GM18498 (cell line): ENCODE results near the gene TCEA3.

Experiments used
- ATAC-seq: cut with Tn5 transposase; IDR thresholded peaks from one replicate; pipeline ENCODE4 v1.9.1; 2021; ENCODE audit warnings: mild to moderate bottlenecking, moderate library complexity; ENCODE audit not compliant: unreplicated experiment

TCEA3 gene

DNA sequence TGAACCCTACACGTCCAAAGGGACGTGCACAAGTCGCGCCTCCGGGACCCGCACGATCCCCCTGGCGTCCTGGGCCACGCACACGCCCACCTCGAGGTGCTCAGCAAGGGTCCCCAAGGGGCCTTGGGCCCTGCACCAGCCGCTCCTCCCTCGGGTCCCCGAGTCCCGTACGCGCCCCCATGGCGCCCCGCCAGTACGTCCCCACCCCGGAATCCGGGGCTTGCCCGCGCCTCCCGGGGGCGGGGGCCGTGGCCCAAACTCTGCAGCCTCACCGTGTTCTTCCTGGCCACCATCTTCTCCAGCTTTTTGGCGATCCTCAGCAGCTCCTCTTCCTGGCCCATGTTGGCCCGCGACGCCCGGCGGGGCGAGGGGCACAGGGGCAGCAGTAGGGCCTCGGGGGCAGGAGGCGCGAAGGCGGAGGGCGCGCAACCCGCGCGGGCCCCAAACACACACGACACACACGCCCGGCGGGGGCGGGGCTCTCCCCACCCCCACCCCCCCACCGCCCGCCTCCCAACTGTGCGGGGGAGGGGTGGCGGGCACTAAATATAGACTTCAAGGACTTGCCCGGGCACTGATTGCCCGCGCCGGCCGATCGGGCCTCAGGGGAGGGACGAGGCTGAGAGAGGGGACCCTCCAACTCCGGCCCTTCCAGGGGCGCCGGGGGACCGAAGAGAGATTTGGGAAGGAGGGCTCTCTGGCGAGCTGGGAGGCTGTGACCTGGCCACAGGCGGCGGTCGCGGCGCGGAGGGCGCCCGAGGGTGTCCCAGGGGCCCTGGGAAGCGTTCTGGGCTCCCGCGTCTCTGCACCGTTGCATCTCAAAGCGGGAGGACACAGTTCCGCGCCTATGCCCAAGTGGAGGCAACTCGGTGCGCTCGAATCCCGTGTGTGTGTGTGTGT, at the start of gene TCEA3:
Gene TCEA3, minus strand, starts transcription at position 456 of the 900 bp plus-strand sequence. Its CDS starts 115 bp downstream, at position 341.
- no peak for ATAC-seq

DNA sequence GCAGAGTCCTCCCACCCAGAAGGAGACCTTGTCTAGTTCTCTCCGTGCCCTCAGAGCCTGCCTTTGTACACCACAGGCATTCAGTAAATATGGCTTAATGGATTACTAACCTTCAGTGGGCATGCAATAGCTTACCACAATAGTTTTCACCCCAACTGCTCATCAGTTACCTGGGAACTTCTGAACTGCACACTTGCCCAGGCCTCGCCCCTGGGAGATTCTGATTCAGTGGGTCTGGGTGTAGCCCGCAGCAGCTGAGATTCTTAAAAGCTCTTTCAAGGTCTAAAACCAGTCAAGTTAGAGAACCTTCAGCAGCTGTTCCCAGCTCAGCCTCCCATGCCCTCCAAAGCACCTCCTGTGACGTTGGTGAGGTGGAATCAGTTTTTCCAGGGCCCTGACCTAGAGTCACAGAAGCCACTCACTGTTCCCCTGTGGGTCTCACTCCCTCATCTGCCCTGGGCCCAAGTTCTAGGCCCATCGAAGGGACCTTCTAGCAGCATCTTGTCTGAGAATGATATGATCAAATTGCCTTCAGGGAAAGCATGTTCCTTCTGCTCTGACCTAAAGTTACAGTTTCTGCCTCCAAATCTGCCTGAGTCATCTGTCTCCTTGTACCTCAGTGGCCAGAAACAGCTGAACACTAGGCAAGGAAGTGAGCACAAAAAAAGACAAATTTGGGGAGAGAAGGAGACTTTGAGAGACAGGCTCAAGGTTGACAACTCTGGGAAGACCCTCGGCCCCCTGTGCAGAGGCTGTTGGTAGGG, 48.7 kb upstream of the TCEA3 start:
- ATAC-seq: no peak

DNA sequence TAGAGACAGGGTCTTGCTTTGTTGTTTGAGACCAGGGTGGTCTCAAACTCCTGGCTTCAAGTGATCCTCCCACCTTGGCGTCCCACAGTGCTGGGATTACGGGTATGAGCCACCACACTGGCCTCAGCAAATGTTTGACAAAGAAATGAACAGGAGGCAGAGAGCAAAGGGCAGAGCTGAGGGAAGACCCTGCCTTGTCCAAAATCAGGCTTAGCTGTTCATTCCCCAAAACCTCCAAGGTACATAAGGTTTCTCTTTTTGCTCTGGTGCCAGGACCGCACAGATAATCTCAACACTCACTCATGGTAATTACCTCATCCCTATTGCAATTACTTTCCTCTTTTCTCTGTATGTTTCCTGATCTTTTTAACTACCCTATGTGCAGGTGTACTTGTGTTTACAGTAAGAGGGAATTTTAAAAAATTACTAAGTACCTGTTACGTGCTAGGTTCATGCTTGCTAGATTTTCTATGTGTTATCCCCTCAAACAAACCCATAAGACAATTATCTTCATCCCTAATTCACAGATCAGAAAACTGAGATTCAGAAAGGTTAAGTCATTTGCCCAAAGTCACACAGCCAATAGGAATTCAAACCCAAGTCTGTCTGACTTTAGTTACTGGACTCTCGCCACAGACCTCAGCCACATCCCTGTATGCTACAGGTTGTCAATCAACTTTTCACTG, 47.9 kb upstream of the TCEA3 start:
- no peak for ATAC-seq

DNA sequence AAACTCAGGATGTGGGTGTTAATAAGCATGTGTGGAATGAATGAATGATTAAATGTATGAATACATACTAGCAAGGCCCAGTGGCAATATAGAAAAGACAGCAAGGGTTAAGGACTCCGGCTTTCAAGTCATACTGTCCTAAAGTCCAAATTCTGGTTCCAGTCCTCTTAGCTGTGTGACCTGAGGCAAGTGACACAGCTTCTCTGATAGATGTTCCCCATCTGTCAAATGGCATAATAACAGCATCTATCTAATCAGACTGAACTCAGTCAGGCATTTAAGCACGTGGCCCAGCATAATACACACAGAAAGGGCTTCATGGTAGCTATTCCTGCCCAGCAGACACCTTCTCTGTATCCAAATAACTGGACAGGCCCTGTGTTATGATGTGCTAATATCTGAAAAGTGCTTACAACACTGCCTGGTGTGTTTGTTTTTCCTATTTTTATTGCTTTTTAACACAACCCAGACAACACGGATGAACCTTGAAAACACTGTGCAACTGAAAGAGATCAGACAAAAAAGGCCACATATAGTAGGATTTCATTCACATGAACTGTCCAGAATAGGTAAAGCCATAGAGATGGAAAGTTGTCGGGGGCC, 47.0 kb upstream of the TCEA3 start:
- no peak for ATAC-seq

DNA sequence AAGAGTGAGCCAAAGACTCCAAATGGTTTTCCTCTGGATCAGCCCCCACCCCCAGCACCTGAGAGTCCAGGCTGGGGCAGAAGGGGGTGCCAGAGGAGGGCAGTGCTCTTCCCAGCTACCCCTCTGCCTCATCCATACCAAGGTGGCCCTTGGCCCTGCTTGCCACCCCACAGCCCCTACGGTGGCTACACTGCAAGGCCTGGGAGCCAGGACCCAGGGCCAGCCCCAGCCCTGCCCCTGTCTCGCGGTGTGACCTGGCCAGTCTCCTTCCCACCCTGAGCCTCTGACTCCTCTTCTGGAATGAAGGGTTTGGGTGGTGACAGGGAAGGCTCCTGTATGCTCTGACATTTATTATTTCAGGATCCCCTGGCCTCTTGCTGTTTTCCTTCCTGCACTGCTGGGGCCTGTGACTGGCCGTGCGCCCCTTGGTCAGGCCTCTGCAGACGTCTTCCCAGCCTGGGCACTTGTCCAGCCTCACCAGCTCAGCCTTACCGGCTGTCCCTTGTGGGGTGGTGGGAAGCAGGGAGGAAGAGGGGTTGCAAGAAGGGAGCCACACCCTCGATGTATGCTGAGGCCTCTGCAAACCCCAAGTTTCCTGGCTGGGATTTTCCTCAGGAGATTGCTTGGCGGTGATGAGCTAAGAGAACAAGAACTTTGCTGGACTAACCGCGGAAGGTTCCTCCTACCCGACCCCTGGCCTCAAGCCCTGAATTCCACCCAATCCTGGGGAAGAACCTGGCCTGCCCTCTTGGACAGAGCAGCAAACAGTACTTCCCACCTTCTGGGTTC, 45.9 kb upstream of the TCEA3 start:
- ATAC-seq: no peak

DNA sequence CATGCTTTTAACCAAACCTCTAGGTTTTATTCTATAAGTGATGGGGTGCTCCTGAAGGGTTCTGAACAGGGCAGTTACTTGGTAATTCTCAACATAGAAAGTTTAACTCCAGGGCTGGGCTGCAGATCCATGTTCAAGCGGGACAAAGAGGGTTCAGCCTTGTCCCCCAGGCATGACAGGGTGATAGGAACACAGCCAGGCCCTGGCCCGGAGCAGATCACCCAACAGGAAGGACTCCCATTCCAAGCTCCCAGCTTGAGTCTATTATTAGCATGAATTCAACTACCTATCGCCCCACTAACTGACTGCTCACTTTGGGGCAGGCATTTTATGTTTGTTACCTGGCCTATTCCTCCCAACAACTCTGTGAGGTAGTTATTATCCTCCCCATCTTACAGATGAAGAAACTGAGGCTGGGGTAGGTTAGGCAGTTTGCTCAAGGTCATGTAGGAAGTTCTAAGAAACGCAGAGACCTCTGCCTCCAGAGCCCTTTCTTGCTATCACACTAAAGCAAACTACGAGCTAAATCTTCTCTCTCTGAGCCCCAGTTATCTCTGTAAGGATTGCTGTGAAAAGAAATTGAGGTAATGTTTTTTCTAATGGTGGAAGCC, 44.9 kb upstream of the TCEA3 start:
- no peak for ATAC-seq

DNA sequence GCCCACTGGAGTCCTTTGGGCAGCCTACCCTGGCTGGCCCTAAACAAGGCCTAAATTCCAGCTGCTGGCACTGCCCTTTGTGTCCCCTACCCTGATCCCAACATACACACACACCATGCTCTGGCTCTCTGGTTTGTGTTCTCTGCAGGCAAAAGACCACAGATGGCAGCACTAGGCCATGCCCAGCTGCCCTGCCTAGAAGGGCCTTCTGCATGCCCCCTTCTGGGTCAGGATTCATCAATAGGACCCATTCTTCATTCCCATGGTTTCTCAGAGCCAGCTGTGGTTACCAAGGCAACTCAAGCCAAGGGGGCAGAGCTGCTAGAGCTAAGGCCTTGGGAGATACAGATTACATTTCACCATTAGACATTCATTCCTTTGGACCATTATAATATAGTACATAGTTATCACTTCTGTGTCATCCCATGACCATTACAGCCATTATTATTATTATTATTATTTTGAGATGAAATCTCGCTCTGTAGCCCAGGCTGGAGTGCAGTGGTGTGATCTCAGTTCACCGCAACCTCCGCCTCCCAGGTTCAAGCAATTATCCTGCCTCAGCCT, 42.0 kb upstream of the TCEA3 start:
- no peak for ATAC-seq

DNA sequence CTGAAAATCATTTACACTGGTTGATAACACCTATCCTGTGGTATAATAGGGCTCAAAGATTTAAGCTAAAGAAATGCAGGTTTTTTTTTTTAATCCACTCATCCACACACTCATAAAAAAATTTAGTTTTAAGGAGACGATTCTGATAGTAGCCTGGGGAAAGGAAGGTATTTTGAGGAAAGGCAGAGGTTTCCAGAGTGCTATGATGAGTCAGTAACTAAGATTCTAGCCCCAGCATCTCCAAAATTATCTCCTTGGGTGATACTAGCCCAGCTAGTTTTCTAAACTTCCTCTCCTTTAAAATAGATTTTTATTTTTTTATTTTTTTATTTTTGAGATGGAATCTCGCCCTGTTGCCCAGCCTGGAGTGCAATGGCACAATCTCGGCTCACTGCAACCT, 38.7 kb upstream of the TCEA3 start:
- no peak for ATAC-seq

DNA sequence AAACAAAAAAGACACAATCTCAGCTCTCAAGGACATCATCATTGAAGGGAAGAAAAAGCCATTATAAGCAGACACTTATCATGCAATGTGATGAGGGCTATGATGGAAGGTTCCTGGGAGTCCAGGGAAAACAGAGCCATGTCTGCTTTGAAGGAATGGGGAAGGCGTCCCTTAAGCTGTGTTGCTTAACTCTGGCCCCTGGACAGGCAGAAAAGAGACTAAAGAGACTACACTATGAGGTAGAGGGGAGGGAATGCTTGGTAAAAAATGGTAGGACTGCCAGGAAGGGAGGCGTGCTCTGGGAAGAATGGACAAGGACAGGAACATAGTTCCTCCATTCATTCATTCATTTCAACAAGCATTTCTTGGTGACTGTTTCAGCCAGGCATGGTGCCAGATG, 38.2 kb upstream of the TCEA3 start:
- no peak for ATAC-seq

DNA sequence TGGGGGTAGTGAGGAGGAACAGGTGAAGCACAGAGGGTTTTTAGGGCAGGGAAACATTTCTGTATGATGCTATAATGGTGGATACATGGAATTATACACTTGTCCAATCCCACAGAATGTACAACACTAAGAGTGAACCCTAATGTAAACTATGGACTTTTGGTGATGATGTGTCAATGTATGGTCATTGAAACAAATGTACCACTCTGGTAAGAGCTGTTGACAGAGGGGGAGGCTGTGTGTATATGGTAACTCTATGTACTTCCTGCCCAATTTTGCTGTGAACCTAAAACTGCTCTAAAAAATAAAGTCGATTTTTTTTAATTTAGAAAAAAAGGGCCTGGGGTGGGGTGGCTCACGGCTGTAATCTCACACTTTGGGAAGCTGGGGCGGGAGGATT, 36.5 kb upstream of the TCEA3 start:
- no peak for ATAC-seq

DNA sequence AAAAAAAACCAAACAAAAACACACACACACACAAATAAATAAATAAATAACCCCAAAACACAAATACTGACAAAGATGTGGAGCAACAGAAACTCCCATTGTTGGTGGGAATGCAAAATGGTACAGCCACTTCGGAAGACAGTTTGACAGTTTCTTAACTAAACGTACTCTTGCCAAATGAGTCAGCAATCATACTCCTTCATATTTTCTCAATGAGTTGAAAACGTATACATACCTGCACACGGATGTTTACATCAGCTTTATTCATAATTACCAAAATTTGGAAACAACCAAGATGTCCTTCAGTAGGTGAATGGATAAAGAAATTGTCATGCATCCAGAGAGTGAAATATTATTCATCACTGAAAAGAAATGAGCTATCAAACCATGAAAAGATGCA, 36.0 kb upstream of the TCEA3 start:
- no peak for ATAC-seq

DNA sequence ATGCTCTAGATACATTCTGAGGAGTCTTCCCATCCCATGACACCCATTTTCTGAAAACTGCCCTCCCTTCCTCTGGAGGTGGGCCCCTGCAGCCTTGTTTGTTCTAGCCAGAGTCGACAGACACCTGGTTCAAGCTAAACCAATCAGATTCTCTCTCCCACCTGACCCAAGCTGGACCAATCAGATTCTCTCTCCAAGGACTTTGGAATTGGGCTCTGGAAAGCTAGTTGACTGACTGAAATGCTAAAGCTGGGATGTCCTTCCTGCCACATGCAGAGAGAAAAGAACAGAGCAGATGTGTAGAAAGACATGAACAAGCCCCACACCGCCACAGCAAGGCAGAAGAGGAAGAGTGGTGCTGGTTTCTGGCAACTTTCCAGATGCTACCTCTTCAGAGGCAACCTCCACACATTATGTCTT, 34.8 kb upstream of the TCEA3 start:
- no peak for ATAC-seq

DNA sequence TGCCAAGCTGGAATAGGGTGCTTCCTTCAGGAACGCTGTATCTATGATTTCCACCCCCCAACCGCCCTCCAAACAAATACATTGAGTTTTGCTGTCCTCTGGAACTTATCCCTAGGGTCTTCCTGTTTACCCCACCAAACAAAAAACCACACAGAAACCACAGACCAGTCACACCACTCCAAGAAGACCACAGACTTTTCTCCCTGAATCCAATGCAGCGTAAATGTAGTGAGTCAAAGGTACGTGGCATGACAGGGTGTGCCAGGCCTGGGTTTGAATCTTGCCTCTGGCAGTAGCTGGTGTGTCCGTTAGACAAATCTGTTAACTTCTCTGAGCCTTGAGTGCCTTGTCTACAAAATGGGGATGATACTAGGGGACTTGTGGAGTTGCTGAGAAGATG, 31.7 kb upstream of the TCEA3 start:
- ATAC-seq: no peak

DNA sequence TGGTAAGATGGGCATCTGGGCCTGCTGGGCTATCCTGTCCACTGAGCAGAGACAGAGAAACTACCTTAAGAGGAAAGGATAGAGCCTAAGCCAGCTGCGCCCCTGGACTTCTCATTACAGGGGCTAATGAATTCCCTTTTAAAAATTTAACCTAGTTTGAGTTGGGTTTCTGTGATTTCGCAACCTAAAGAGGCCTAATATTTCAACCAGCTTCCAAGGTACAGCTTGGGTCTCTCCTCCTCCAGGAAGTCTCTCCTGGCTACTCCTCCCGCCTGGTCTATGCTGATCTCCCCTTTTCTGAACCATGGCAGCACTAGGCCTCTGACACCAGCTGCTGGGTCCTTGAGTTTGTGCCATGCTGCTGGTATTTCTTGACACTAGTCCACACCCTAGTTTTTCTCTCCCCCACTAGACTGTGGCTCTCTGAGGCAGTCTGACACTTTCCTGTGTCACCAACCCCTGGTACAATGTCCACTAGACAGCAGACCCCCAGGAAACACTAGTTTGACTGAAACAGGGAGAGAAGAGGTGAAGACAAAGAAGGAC, 29.0 kb upstream of the TCEA3 start:
- ATAC-seq: no peak

DNA sequence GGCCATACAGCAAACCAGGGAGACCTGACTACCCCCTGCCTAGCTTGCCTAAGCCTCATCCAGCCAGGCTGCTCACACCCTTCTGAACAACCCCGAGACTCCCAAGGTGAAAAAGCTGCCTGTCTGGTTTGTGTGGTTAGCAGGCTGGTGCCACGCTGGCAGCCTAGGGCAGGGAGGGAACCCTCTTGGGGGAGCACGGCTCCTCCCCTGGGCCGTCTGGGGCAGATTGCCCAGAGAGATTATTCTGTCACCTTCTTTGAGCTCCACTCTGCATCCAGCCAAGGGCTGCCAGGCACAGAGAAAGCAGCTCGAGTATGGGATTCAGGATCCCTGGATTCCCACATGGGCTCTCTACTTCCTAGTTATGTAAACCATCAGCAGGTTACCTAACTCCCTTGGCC, 27.5 kb upstream of the TCEA3 start:
- ATAC-seq: no peak

DNA sequence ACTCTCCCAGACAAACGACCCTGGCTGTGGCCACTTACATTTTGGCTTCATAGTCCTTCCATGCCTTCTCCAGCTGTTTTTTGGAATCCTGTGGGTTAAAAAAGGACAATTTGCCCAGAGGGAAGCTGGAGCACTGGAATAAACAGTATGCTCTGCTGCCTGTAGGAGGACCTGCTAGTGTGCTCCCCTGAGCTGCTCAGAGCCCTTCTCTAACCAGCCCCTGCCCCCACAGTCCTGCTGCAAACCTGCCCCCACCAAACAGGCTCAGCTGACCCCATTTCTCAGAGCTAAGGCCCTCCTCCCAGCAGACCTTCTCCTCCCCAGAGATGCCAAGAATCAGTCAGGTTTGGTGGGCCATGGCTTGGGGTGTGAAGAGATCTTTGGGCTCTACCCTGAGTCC, 26.9 kb upstream of the TCEA3 start:
- no peak for ATAC-seq

DNA sequence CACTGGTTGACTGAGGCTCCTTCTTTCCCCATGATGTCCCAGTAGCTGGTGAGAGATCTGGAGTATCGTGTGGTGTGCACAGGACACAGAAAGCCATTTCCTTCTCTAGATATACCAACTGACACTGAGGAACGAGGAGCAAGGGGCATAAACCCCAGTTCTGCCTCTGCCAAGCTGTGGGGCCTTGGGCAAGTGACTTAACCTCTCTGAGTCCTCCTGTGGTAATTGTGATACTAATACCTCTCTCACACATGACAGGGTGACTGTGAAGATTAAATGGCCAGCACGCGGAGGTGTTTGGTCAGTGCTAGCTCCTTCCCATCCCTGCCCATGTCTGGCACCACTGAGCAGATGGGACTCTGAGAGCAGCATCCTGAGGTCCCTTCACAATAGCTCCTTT, 26.3 kb upstream of the TCEA3 start:
- ATAC-seq: no peak

DNA sequence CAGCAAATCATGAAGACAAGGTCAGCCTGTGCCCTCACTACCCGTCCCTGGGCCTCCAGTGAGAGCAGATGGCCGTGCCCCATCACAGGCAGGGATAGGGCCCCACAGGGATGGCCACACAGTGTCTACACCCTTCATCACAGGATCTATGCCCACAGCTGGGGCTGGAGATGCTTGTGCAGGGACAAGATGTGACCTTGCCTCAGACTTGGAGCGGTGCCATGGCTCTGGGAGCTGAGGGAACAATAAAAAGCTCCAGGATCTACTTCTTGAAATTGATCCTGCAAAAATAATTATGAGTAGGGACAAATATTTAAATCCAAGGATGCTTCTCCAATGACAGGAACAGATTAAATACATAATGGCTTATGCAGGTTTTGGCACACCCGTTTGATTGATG, 25.4 kb upstream of the TCEA3 start:
- ATAC-seq: no peak

DNA sequence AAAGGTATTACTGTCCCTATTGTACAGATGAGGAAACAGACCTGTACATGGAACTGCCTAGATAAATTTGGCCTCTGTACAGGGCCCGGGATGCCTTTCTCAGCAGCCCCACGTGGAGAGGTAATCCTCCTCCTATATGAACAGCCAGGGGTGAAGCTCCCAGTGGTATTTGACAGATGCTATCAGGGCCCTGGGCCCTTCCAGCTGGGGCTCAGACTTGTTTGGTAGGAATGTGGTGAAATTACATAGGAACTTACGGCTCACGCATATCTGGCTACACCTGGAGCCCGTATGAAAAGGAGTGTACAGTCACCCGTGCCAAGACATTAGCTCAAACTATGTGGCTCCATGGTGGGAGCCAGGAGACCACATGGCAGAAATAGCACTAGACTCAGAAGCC, 24.8 kb upstream of the TCEA3 start:
- ATAC-seq: no peak
